ENCODE results near the gene ZNF804A. TPM values are rescaled to one million over a fixed set of nuclear protein-coding genes. Genes with fewer than 3 reads are reported as not detected.

Gene ZNF804A
- total RNA-seq, 1 donor from 2014 or later, result 23.1 TPM

GRCh38 chr2:184556639-184557038 lies 41.7 kb upstream of the ZNF804A start:
- H3K4me3 Mint-ChIP-seq (ENCODE audit: unreplicated experiment), result no peak overlapping the region

GRCh38 chr2:184558713-184559464 lies 39.4 kb upstream of the ZNF804A start:
- no peak overlapping the region for H3K27ac Mint-ChIP-seq (ENCODE audit: unreplicated experiment)
- peaks cover 2% of the 10 kb centered on the region for H3K27me3 Mint-ChIP-seq (ENCODE audit: unreplicated experiment)
- H3K9me3 Mint-ChIP-seq (ENCODE audit: unreplicated experiment), result no peaks in the 10 kb centered on the region
- no peak overlapping the region for H3K4me3 Mint-ChIP-seq (ENCODE audit: unreplicated experiment)
- no peaks in the 10 kb centered on the region for H3K36me3 Mint-ChIP-seq (ENCODE audit: unreplicated experiment)
- no peak for TF ChIP-seq CTCF (IDR thresholded peaks at IDR 0.05; ENCODE audit: partially characterized antibody, unreplicated experiment)
- no peak for DNase-seq
- no peaks in the 10 kb centered on the region for H3K4me1 Mint-ChIP-seq (ENCODE audit: low read depth, unreplicated experiment)

More at GRCh38 chr2:184556639-184557038, 41.7 kb upstream of the ZNF804A start:
- TF ChIP-seq CTCF (IDR thresholded peaks at IDR 0.05; ENCODE audit: partially characterized antibody, unreplicated experiment), result no peak
- Mint-ChIP-seq H3K27ac (ENCODE audit: unreplicated experiment) (no peak overlapping the region), H3K4me1 (ENCODE audit: low read depth, unreplicated experiment) (no peaks in the 10 kb centered on the region), H3K27me3 (ENCODE audit: unreplicated experiment) (peaks cover 2% of the 10 kb centered on the region), H3K36me3 (ENCODE audit: unreplicated experiment) (no peaks in the 10 kb centered on the region), H3K9me3 (ENCODE audit: unreplicated experiment) (no peaks in the 10 kb centered on the region)
- DNase-seq, result no peak

- Mint-ChIP-seq H3K4me3 (ENCODE audit: unreplicated experiment) (no peak overlapping the region), H3K27me3 (ENCODE audit: unreplicated experiment) (peaks cover 2% of the 10 kb centered on the region), H3K27ac (ENCODE audit: unreplicated experiment) (no peak overlapping the region), H3K9me3 (ENCODE audit: unreplicated experiment) (no peaks in the 10 kb centered on the region), H3K4me1 (ENCODE audit: low read depth, unreplicated experiment) (no peaks in the 10 kb centered on the region), H3K36me3 (ENCODE audit: unreplicated experiment) (no peaks in the 10 kb centered on the region)
- no peak for TF ChIP-seq CTCF (IDR thresholded peaks at IDR 0.05; ENCODE audit: partially characterized antibody, unreplicated experiment)
- DNase-seq, result no peak
Observed at GRCh38 chr2:184560603-184561002, 37.7 kb upstream of the ZNF804A start.

- H3K27me3 Mint-ChIP-seq (ENCODE audit: unreplicated experiment), result peaks cover 2% of the 10 kb centered on the region
- TF ChIP-seq CTCF (IDR thresholded peaks at IDR 0.05; ENCODE audit: partially characterized antibody, unreplicated experiment), result no peak
Observed at GRCh38 chr2:184562532-184562931, 35.8 kb upstream of the ZNF804A start.

GRCh38 chr2:184564092-184564491 lies 34.2 kb upstream of the ZNF804A start:
- H3K4me3 Mint-ChIP-seq (ENCODE audit: unreplicated experiment), result no peak overlapping the region
- no peaks in the 10 kb centered on the region for H3K36me3 Mint-ChIP-seq (ENCODE audit: unreplicated experiment)
- H3K4me1 Mint-ChIP-seq (ENCODE audit: low read depth, unreplicated experiment), result no peaks in the 10 kb centered on the region
- DNase-seq, result no peak
- H3K9me3 Mint-ChIP-seq (ENCODE audit: unreplicated experiment), result no peaks in the 10 kb centered on the region
- H3K27me3 Mint-ChIP-seq (ENCODE audit: unreplicated experiment), result peaks cover 2% of the 10 kb centered on the region
- TF ChIP-seq CTCF (IDR thresholded peaks at IDR 0.05; ENCODE audit: partially characterized antibody, unreplicated experiment), result no peak
- H3K27ac Mint-ChIP-seq (ENCODE audit: unreplicated experiment), result no peak overlapping the region

More at GRCh38 chr2:184562532-184562931, 35.8 kb upstream of the ZNF804A start:
- Mint-ChIP-seq H3K4me1 (ENCODE audit: low read depth, unreplicated experiment) (no peaks in the 10 kb centered on the region), H3K9me3 (ENCODE audit: unreplicated experiment) (no peaks in the 10 kb centered on the region), H3K27ac (ENCODE audit: unreplicated experiment) (no peak overlapping the region), H3K4me3 (ENCODE audit: unreplicated experiment) (no peak overlapping the region), H3K36me3 (ENCODE audit: unreplicated experiment) (no peaks in the 10 kb centered on the region)
- no peak for DNase-seq

All from glutamatergic neuron (in vitro differentiated cells).